Suprapubic skin (tissue), 4 donors: ENCODE measurements around the gene EPHB1.

ENCODE experiments used
- CTCF ChIP-seq, 2 donors: fragments of 200-600 bp in 1 of 2; fragments of 450-650 bp in 1 of 2; sonication (generic) in 1 of 2; IDR thresholded peaks; one replicate each; pipeline ENCODE4 v1.5.1; 2016 to 2019; ENCODE audit warnings: antibody characterized with exemption in 2 of 2, mild to moderate bottlenecking in 1 of 2, moderate library complexity in 1 of 2
- EP300 ChIP-seq: sonication (generic); formaldehyde crosslinking; IDR thresholded peaks from one replicate; pipeline ENCODE4 v1.6.1; 2017; ENCODE audit warnings: antibody characterized with exemption
- POLR2A ChIP-seq, 2 donors: fragments of 450-650 bp; IDR thresholded peaks; one replicate each; pipeline ENCODE4 v1.6.1; 2017; ENCODE audit warnings: antibody characterized with exemption in 2 of 2, mild to moderate bottlenecking in 2 of 2, moderate library complexity in 2 of 2
- POLR2AphosphoS5 ChIP-seq, 3 donors: sonication (generic); formaldehyde crosslinking; IDR thresholded peaks; one replicate each; pipeline ENCODE4 v1.6.1; 2017; ENCODE audit warnings: antibody characterized with exemption in 3 of 3

GRCh38 chr3:134752761-134753461, 42.1 kb upstream of the EPHB1 start:
- TF ChIP-seq CTCF (IDR thresholded peaks at IDR 0.05) (no peak), EP300 (no peak), POLR2AphosphoS5 (IDR thresholded peaks at IDR 0.05) (no peak), POLR2A (IDR thresholded peaks at IDR 0.05) (no peak)
